ENCODE results near the gene TMEM214. TPM values are rescaled to one million over a fixed set of nuclear protein-coding genes. Genes with fewer than 3 reads are reported as not detected.

TMEM214 gene
- total RNA-seq, 1 experiment from 2014 or later = 55.3 TPM

GRCh38 chr2:27059141-27059820, 26.5 kb downstream of the TMEM214 start:
- H3K9ac ChIP-seq (ENCODE audit: extremely low read depth, insufficient read length, low read length) = no peak overlapping the region
- no peaks in the 10 kb centered on the region for H4K20me1 ChIP-seq (ENCODE audit: control insufficient read depth, insufficient read depth, insufficient read length)
- H3K79me2 ChIP-seq (ENCODE audit: insufficient read depth, low read length) = no peaks in the 10 kb centered on the region
- H3K23me2 ChIP-seq (ENCODE audit: insufficient read length, low read depth, low read length, poor library complexity, severe bottlenecking) = no peaks in the 10 kb centered on the region
- no peak overlapping the region for H3K56ac ChIP-seq (ENCODE audit: insufficient read length, low read depth, low read length)
- no peak overlapping the region for H3K27ac ChIP-seq (ENCODE audit: insufficient read length, low read depth, low read length)
- no peak overlapping the region for H4K8ac ChIP-seq (replicated peaks; ENCODE audit: insufficient read length, low read depth, low read length)
- H3K79me1 ChIP-seq (ENCODE audit: insufficient read depth, low read depth, low read length, poor library complexity, severe bottlenecking) = no peaks in the 10 kb centered on the region
- Mint-ChIP-seq H3K4me3 (no peak overlapping the region), H3K27me3 (ENCODE audit: low read depth) (no peaks in the 10 kb centered on the region), H3K36me3 (ENCODE audit: insufficient read depth in 1 of 3, low read depth in 3 of 3) (peaks cover 12 to 61% (median 57%) of the 10 kb centered on the region in 3 experiments; a peak in 5 of 7 replicates), H3K4me1 (no peaks in the 10 kb centered on the region), H3K9me3 (no peaks in the 10 kb centered on the region), H3K27ac (no peak overlapping the region; a peak in 1 of 7 replicates)
- no peak overlapping the region for H2BK15ac ChIP-seq (ENCODE audit: low read depth, low read length)
- H4K91ac ChIP-seq (ENCODE audit: insufficient read length, low read depth, low read length) = no peak overlapping the region
- no peak overlapping the region for H3K4ac ChIP-seq (ENCODE audit: low read depth, low read length)
- H3K14ac ChIP-seq (ENCODE audit: insufficient read depth, low read length) = no peak overlapping the region
- H3K4me1 ChIP-seq (ENCODE audit: insufficient read depth, low read length) = no peaks in the 10 kb centered on the region
- H3K23ac ChIP-seq (ENCODE audit: insufficient read length, low read depth, low read length) = no peak overlapping the region
- no peak overlapping the region for H2BK120ac ChIP-seq (ENCODE audit: low read depth, low read length, poor library complexity, severe bottlenecking)
- H3K9me3 ChIP-seq (ENCODE audit: control insufficient read depth, low read depth, low read length) = no peaks in the 10 kb centered on the region
- no peak overlapping the region for H2AFZ ChIP-seq (ENCODE audit: low read length)
- H3T11ph ChIP-seq (ENCODE audit: low read length) = no peak overlapping the region
- no peak overlapping the region for H4K5ac ChIP-seq (ENCODE audit: insufficient read length, low read depth, low read length)
- H3K18ac ChIP-seq (ENCODE audit: insufficient read length, low read depth, low read length) = no peak overlapping the region
- H2BK20ac ChIP-seq (ENCODE audit: low read depth, low read length, poor library complexity, severe bottlenecking) = no peak overlapping the region
- no peaks in the 10 kb centered on the region for H3K27me3 ChIP-seq (ENCODE audit: insufficient read depth, low read length)
- TF ChIP-seq CTCF (conservative IDR thresholded peaks at IDR 0.05) = no peak
- H2BK12ac ChIP-seq (ENCODE audit: insufficient read length, low read depth, low read length) = no peak overlapping the region
- WGBS (ENCODE audit: extremely low coverage, insufficient read length, low lambda C conversion rate) = no CpG with 5 or more reads among the region's 15 CpGs
- H2BK5ac ChIP-seq (ENCODE audit: insufficient read length, low read length) = no peak overlapping the region
- no peak for DNase-seq
- no peak overlapping the region for H3K4me2 ChIP-seq (ENCODE audit: insufficient read depth, insufficient read length, low read length)
- H2AK5ac ChIP-seq (ENCODE audit: insufficient read length, low read length) = no peak overlapping the region
